AG10803 (cell line): ENCODE data around the gene MMP24.

ENCODE experiments used
- DNase-seq: peaks from one replicate; pipeline ENCODE4 v3.0.0; 2010; ENCODE audit warnings: low read depth
- H3K4me3 ChIP-seq: 2 replicates; pipeline ENCODE4 v1.5.1; 2011; ENCODE audit warnings: mild to moderate bottlenecking, low read length, control low read depth
- CTCF ChIP-seq: conservative IDR thresholded peaks from 2 replicates; pipeline ENCODE4 v1.5.1; 2011; ENCODE audit warnings: mild to moderate bottlenecking, low read length, control low read depth, inconsistent platforms

The MMP24 gene

GRCh38 chr20:35225319-35226125, 968 bp upstream of the MMP24 start:
- DNase-seq: no peak
- H3K4me3 ChIP-seq: no peak overlapping the region
- no peak for TF ChIP-seq CTCF

- DNase-seq: peak; percentile 27
- TF ChIP-seq CTCF: no peak
- peak overlapping the region; percentile 36 for H3K4me3 ChIP-seq
Measured at GRCh38 chr20:35226884-35227681, 593 bp downstream of the MMP24 start.

- peak; percentile 85 for DNase-seq
- TF ChIP-seq CTCF: no peak; the same call in 1 of the 2 replicates
- H3K4me3 ChIP-seq: no peak overlapping the region
Measured at GRCh38 chr20:35232575-35232974, 6.1 kb downstream of the MMP24 start.

- TF ChIP-seq CTCF: no peak
- no peak for DNase-seq
Measured at GRCh38 chr20:35235881-35236280, 9.4 kb downstream of the MMP24 start.

GRCh38 chr20:35237486-35237885, 11.0 kb downstream of the MMP24 start:
- TF ChIP-seq CTCF: no peak
- peak; percentile 76 for DNase-seq
- H3K4me3 ChIP-seq: no peak overlapping the region

More at GRCh38 chr20:35235881-35236280, 9.4 kb downstream of the MMP24 start:
- H3K4me3 ChIP-seq: no peak overlapping the region

GRCh38 chr20:35238170-35238569, 11.7 kb downstream of the MMP24 start:
- TF ChIP-seq CTCF: no peak
- no peak for DNase-seq

GRCh38 chr20:35238735-35239134, 12.2 kb downstream of the MMP24 start:
- no peak for TF ChIP-seq CTCF
- no peak for DNase-seq

More at GRCh38 chr20:35238170-35238569, 11.7 kb downstream of the MMP24 start:
- no peak overlapping the region for H3K4me3 ChIP-seq

More at GRCh38 chr20:35238735-35239134, 12.2 kb downstream of the MMP24 start:
- H3K4me3 ChIP-seq: no peak overlapping the region
